ENCODE results near the gene SURF2.
A peak's percentile ranks its signal among the peaks of the same experiment; 100 is the strongest.
"Not testable (repeated sequence)": the region's sequence is repeated elsewhere in the genome, so short reads cannot be mapped to it uniquely, and the experiment has no call there.

Gene SURF2

GRCh38 chr9:133331641-133332380 lies 24.5 kb upstream of the SURF2 start:
- FAIRE-seq (no peak), DNase-seq (ENCODE audit: insufficient read length, low spot score) (no peak)
- no peak for TF ChIP-seq POLR2A (IDR thresholded peaks at IDR 0.05; ENCODE audit: low read depth, low read length)

GRCh38 chr9:133332381-133332730 lies 24.0 kb upstream of the SURF2 start:
- FAIRE-seq (no peak), DNase-seq (ENCODE audit: insufficient read length, low spot score) (no peak)
- no peak for TF ChIP-seq POLR2A (IDR thresholded peaks at IDR 0.05; ENCODE audit: low read depth, low read length)

- TF ChIP-seq POLR2A (IDR thresholded peaks at IDR 0.05; ENCODE audit: low read depth, low read length) = no peak
- FAIRE-seq (no peak), DNase-seq (ENCODE audit: insufficient read length, low spot score) (no peak)
Observed at GRCh38 chr9:133333011-133333410, 23.3 kb upstream of the SURF2 start.

- DNase-seq (ENCODE audit: insufficient read length, low spot score) = no peak
- FAIRE-seq = no peak
Observed at GRCh38 chr9:133333566-133333965, 22.8 kb upstream of the SURF2 start.

GRCh38 chr9:133334161-133334560 lies 22.2 kb upstream of the SURF2 start:
- FAIRE-seq = no peak
- no peak for DNase-seq (ENCODE audit: insufficient read length, low spot score)
- TF ChIP-seq POLR2A (IDR thresholded peaks at IDR 0.05; ENCODE audit: low read depth, low read length) = no peak

More at GRCh38 chr9:133333566-133333965, 22.8 kb upstream of the SURF2 start:
- TF ChIP-seq POLR2A (IDR thresholded peaks at IDR 0.05; ENCODE audit: low read depth, low read length) = no peak

- not testable (repeated sequence) for DNase-seq (ENCODE audit: insufficient read length, low spot score); FAIRE-seq
Observed at GRCh38 chr9:133334888-133335287, 21.5 kb upstream of the SURF2 start.

GRCh38 chr9:133335924-133336811 lies 20.2 kb upstream of the SURF2 start, which contains the start of gene SURF6:
TSS of gene SURF6 (minus strand) at chr9:133336188. CDS start at chr9:133336132, 56 bp downstream.
- TF ChIP-seq POLR2A (IDR thresholded peaks at IDR 0.05; ENCODE audit: low read depth, low read length) = peak; percentile 59
- FAIRE-seq = no peak
- DNase-seq (ENCODE audit: insufficient read length, low spot score) = peak; percentile 93

- TF ChIP-seq POLR2A (IDR thresholded peaks at IDR 0.05; ENCODE audit: low read depth, low read length) = no peak
- DNase-seq (ENCODE audit: insufficient read length, low spot score) (no peak), FAIRE-seq (no peak)
Observed at GRCh38 chr9:133339641-133340040, 16.7 kb upstream of the SURF2 start.

- FAIRE-seq (no peak), DNase-seq (ENCODE audit: insufficient read length, low spot score) (no peak)
- TF ChIP-seq POLR2A (IDR thresholded peaks at IDR 0.05; ENCODE audit: low read depth, low read length) = no peak
Observed at GRCh38 chr9:133340256-133340655, 16.1 kb upstream of the SURF2 start.

- TF ChIP-seq POLR2A (IDR thresholded peaks at IDR 0.05; ENCODE audit: low read depth, low read length) = no peak
- DNase-seq (ENCODE audit: insufficient read length, low spot score) = no peak
- FAIRE-seq = no peak
Observed at GRCh38 chr9:133340916-133341315, 15.4 kb upstream of the SURF2 start.

GRCh38 chr9:133341369-133342068 lies 14.8 kb upstream of the SURF2 start:
- no peak for TF ChIP-seq POLR2A (IDR thresholded peaks at IDR 0.05; ENCODE audit: low read depth, low read length)
- no peak for FAIRE-seq
- DNase-seq (ENCODE audit: insufficient read length, low spot score) = no peak

GRCh38 chr9:133342069-133342406 lies 14.3 kb upstream of the SURF2 start:
- no peak for DNase-seq (ENCODE audit: insufficient read length, low spot score)
- FAIRE-seq = no peak
- TF ChIP-seq POLR2A (IDR thresholded peaks at IDR 0.05; ENCODE audit: low read depth, low read length) = no peak

- no peak for TF ChIP-seq POLR2A (IDR thresholded peaks at IDR 0.05; ENCODE audit: low read depth, low read length)
- FAIRE-seq (no peak), DNase-seq (ENCODE audit: insufficient read length, low spot score) (no peak)
Observed at GRCh38 chr9:133342570-133342969, 13.8 kb upstream of the SURF2 start.

- no peak for DNase-seq (ENCODE audit: insufficient read length, low spot score)
- FAIRE-seq = no peak
- no peak for TF ChIP-seq POLR2A (IDR thresholded peaks at IDR 0.05; ENCODE audit: low read depth, low read length)
Observed at GRCh38 chr9:133344071-133344470, 12.3 kb upstream of the SURF2 start.

All from H54 (cell line).